GM18519 (cell line): Measurements from ENCODE around the gene VSTM4.
A peak's percentile ranks its signal among the peaks of the same experiment; 100 is the strongest.

ENCODE experiments used
- ATAC-seq: cut with Tn5 transposase; IDR thresholded peaks from one replicate; pipeline ENCODE4 v1.9.1; 2021; ENCODE audit warnings: mild to moderate bottlenecking, moderate library complexity; ENCODE audit not compliant: unreplicated experiment, low FRiP score

The VSTM4 gene

DNA sequence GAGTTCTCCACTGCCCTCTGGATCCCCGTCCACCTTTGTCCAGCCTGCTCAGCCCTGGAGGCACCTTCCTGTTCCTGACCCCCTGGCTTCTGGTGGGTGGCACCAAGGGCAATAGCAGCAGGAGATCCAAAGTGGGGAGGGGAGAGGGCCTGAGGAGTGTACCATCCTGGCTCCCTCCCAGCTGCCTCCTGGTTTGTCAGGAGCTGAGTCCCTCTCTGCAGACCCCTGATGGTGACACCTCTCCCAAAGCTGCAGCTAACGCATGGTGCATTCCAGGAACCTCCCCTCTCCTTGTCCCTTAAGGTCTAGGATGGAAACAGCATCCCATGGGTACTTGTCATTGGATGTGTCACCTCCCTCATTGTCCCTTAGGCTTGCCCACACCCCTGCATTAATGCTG, 39.6 kb downstream of the VSTM4 start:
- ATAC-seq, result no peak

DNA sequence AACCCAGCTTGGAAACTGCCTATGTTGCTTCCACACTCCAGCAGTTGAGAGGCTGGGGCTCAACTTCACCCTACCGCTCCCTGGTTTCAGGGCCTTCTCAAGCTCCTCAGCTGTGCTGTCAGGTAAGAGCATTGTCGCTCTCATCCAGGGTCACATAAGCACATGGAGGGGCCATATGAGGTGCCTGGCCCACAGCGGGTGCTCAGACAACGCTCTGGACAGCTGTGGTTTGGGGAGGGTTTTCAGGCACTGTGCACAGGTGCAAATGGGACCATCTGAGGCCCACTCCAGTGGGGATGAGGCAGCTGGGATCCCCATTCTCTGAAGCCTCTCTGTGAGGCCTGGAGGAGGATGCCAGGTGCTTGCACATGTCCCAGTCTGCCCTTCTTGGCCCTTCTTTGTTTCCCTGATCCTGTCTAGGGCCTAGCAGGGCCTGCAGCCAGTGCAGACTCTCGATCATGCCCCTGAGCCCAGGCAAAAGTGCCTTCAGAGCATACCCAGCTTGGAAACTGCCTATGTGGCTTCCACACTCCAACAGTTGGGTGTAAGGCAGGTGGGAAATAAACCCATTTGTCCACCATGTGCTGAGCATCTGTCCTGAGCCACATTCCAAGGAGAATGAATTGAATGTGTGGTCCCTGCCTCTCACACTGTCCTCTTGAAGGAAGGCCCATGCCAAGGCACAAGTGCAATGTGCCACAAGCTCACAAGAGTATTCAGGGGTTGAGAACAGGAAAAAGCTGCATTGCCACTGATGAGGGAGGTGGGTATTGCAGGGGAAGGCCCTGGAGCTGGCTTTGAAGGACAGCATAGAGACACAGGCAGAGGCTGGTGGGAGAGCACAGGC, 40.3 kb downstream of the VSTM4 start:
- ATAC-seq, result no peak

DNA sequence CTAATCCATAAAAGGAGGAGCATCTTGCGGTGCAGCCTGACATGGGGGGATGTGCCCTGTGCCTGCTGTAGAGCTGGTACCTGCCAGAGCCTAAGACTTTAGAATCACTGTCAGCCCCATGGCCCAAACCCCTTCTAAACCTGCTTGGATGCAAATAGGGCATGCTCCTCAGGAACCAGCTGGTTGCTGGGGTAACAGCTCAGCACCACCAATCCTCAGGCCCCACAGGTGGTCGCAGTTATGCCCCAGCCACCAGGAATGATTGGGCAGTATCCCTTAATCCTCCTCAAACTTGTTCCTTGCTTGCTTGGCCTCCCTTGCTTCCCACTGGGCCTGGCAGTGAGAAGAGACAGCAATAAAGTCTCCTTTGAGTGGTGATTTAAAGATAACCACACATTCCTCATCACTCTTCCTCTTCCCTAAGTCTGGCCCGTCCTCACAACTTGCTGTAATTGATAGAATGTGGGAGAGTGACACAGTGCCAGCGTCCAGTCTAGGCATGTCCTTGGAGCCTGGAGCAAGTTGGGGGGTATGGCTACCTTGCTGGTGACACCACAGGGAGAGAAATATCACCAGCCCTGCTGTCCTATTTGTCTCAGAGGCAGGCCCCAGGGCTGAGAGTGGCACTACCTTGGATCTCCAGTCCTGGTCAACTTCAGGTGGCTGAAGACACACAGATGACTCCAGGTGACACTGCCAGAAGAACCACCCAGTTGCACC, 43.0 kb downstream of the VSTM4 start:
- ATAC-seq, result no peak

DNA sequence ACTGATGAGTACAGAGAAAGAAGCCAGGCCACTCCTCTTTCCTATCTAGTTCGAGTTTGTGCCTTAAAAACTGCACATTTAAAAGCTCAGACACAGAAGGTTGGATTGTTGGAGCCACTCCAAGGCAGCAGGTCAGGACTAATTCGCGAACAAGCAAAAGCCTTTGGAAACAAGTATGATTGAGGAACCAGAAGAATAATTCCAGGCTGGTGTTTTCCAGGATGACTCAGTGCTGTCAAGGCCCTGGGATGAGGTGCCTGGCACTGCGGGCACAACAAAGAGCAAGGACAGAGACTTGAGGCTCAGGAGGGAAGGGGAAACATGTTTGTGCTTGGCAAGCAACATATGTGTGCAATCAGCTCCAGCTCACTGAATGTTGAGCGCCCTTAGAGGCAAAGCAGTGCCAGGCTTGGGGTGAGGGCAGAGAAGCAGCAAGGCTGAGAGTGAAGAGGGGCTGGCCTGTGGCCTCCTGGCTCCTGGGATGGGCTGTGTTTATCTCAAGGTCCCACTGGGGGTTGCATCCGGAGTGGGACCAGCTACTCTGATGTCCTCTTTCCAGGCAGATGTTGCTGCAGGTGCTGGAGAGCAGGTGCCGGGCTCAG, 44.1 kb downstream of the VSTM4 start:
- ATAC-seq, result no peak

DNA sequence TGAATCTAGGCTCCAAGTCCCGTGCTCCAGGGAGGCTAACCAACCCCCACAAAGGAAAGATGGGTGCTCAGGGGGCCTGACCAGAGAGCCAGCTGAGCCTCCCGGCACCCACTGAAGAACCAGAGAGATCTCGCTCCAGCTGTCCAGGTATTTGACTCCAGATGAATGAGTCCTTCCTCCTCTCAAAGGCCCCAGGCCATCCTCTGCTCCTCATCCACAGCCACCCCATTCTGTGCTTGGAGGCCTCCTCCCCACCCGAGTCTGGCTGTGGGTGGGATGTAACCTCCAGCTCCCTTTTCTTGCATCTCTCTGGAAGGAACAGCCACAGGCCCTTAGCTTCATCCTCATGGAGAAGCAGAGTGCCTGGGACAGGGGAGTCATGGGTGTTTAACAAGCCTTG, 44.6 kb downstream of the VSTM4 start:
- ATAC-seq, result no peak

DNA sequence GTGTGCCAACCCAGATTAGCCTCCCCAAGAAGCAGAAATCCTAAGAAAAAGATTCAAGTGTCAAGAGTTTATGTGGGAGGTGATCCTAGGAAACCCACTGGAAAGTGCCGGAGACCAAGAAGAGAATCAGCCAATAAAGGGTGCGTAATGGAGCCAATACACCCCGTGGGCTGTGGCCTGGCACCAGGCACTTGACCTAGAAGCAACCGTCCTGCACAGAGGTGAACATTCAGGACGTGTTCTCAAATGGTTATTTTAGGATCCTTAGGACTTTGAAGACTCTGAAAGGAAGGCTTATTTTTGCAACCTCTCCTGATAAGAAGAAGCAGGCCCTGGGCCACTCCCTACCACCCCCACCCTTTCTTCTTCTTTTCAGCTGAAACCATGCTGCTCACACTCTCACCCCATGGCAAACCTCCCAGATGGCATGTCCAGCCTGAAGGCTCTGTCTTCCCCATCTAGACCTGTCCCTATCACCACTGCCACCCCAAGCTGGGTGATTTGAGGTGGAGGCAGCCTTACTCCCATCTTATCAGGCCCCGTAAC, 46.6 kb downstream of the VSTM4 start:
- ATAC-seq, result no peak

DNA sequence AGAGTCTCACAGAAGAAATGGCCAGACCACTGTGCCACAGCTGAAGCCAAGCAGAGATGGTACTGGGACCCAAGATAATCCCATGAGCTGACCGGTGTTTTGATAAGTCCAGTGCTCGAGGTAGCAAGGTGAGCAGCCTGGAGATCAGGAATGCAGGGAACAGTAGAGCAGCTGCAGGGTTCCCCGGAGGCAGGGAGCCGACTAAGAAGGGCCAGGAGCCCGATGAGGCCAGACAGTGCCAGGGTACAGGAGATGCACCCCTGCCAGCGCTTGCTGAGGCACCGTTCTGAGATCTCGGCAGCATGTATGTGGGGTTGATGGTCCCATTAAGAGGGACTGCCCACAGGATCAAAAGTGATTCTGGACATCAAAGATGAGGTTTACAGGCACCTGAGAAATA, 47.1 kb downstream of the VSTM4 start:
- no peak for ATAC-seq

DNA sequence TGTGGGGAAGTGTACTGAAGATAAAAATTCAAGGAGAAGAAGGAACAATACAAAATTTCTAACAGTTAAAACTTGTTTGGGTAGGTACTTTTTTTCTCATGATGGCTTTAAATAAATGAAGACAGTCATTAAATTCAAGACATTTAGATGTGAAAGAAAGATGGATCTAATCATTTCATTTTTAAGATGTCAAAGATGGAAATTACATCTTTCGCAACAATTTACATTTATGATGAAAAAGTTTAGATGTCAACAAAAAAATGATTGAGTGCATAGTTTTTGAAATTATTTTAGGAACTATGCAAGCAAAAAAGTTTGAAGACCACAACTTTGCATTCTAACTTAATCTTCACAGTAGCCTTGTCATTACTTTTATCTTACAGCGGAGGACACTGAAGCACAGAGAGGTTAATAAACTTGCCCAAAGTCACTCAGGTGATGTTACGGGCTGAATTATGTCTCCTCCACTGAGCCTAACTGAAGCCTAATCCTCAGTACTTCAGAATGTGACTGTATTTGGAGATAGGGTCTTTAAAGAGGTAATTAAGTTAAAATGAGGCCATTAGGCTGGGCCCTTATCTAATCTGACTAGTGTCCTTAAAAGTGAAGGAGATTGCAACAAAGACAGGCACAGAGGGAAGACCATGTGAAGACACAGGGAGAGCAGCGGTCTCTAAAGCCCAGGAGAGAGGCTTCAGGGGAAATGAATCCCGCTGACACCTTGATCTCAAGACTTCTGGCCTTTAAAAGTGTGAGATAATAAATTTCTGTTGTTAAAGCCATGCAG, 48.2 kb downstream of the VSTM4 start:
- ATAC-seq, result no peak

DNA sequence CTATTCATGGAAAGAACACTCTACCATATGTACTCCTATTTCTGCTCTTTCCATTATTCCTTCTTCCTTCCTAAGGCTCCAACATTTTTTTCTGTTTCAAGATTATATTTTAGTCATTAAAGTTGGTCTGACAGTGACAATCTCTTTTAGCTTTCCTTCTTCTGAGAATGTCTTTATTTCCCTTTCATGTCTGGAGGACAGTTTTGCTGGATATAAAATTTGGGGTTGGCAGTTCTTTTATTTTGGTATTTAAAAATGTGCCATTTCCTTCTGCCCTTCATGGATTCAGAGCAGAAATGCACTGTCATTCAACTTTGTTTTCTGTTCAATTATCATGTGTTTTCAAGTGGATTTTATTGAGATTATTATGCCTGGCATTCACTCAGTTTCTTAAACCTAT, 53.1 kb downstream of the VSTM4 start:
- ATAC-seq, result no peak

DNA sequence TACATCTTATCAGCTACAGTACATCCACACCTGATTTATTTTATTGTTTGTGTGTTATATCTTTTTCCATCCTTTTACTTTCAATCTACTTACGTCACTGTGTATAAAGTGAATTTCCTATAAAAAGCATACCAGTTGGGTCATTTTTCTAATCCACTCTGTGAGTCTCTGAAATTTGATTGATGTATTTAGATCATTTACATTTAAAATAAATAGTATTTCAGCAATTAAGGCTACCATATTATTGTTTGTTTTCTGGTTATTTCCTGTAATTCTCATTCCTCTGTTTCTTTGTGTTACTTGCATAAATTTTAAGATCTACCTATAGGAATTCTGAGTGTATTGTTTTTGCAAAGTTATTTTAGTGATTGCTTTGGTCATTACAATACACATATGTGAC, 53.7 kb downstream of the VSTM4 start:
- ATAC-seq, result no peak

DNA sequence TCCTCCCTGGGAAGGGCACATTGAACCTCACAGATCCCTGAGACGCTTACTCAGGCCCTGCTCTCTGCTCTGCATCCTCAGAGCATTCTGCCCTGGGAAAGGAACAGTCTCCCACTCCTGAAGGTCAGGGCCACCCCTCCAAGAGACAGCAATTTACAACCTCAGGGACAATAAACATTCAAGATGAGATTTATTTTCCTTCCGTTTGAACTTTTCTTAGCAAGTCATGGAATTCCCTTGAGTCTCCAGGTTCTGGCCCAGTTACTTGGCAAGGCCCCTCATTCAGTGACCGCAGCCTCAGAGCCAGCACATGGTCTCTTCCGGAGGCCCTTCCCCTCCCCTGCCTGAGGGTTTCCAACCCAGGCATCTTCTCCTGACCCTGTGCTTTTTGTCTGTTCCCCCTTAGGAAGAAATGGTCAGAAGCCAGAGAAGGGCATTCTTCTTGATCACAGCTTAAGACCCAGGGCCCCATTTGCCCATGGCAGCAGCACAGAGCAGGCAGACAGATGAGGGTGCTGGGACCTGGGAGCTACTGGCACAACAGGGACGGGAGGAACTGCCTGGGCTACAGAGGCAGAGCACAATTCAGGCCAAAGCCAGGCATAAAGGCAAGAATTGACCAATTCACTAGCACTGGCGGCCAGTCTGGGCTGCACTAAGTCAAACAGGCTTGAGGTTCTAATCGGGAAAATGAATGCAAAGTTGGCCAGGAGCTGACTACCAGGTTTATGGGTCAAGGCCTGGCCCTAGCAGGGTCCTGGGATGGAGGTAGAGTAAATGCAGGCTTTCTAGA, 56.7 kb downstream of the VSTM4 start:
- no peak for ATAC-seq

DNA sequence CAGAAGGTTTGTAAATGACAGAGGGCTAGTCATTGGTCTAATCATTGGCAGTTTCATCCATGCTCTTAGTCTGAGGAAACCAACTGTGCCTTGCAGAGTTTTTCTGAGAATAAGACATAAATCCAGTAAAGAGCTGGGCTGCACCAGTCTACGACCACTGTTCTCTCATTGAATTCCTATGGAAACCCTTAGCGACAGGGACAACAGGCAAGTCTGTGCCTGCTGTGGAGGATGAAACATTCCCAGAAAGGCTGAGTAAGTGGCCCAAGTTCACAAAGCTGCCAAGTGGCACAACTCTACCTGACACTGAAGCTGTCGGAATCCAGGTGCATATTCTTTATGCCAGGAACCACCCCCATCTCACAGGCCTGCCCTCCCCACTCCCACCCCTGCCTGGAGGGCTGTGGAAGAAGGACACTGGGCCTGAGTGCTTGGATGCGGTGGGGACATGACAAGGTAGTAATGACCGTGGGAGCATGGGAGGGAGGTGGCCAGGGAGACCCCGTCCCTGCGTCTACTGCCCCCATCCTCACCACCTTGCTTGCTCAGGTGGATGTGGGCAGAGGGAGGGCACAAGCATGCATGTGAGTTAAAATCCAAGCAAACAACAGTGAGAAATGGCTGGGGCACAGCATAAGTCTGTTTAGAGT, 58.0 kb downstream of the VSTM4 start:
- ATAC-seq, result no peak

DNA sequence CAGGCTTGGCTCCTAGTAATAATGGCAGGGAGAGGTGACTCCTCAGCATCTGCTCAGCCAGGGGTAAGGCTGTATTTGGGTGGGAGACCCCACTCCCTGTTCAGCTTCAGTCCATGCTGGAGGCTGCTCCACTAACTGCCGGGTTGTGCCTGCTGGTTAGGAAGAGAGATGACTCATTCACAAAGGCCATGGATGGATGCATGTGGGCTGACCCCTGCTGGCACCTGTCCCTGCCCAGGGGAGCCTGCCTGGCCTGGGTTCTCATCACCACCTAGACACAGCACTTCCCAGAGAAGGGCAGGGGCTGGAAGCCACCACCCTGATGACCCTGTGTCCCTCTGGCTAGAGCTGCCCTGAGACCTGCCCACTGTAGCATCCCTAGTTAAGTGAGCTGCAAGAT, 59.0 kb downstream of the VSTM4 start:
- ATAC-seq, result no peak

DNA sequence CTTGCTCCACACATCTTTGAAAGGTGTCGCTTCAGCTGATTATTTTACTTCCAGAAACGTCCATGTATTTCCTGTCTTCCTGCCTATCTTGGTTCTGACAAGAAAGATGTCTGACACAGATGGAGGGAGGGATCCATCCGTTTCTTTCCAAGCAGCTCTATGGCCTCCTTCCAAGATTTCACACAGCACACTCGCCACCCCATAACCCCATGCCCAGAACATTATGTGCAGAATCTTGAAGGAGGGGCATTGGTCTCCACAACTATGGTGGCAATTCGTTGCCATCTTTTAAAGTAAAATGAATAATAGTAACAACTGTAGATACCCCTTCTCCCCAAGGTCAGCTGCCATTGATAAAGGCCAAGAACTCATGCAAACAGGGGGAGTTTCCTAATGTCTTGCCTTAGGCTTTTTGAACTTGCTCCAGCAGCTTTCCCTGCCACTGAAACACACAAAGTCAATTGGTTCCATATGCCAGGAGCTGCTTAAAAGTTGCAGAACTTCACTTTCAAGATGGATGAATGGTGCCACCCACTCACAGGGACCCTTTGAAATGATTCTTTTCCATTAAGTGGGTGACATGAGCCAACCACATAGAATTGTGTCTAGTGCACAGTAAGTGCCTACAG, 60.0 kb downstream of the VSTM4 start:
- ATAC-seq, result no peak

DNA sequence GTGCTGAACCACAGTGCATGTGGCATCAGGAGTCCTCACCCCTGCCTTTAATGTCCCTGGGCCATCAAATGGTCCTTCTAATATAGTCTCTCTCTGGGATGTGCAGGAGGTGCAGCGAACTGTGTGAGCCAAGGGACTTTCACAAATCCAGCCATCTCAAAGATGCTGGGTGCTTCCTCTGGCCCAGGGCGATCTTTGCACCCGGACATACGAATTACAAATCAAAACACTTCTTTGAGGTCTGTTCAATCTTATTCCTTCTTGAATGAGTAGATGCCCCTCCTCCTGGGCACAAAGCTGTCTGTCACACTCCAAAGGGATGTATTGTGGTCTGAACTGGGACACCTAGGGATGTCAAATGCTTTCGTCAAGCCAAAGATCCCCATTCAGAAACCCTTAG, 60.6 kb downstream of the VSTM4 start:
- no peak for ATAC-seq

DNA sequence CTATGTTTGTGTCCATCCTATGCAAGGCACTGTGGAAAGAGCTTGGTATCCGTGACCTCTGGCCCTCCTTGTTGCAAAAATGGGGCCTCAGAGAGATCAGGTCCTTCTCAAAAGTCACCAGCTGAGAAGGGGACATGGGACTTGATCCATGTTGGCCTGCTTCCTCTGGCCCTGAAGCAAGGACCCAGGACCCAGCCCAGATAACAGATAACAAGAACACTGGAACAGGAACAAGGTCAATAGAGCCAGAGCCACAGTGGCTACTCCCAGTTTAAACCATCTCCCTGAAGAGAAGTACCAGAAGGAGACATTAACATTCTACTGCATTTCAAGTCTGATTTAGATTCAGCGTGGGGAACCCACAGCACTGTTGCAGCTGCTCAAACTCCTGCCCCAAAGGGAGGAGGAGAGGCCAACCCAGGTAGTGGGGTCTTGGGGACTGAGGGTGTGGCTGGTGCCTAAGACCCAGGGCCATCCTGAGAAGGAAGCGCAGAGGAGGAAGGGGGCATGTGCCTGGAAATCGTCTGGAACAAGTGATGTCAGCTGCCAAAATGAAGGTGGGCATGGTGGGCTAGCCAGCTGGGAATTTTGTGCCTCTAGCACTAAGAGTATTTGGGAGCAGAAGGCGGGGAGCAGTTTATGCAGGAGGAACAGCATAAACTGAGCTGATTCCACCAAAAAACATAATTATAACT, 61.2 kb downstream of the VSTM4 start:
- ATAC-seq, result no peak

DNA sequence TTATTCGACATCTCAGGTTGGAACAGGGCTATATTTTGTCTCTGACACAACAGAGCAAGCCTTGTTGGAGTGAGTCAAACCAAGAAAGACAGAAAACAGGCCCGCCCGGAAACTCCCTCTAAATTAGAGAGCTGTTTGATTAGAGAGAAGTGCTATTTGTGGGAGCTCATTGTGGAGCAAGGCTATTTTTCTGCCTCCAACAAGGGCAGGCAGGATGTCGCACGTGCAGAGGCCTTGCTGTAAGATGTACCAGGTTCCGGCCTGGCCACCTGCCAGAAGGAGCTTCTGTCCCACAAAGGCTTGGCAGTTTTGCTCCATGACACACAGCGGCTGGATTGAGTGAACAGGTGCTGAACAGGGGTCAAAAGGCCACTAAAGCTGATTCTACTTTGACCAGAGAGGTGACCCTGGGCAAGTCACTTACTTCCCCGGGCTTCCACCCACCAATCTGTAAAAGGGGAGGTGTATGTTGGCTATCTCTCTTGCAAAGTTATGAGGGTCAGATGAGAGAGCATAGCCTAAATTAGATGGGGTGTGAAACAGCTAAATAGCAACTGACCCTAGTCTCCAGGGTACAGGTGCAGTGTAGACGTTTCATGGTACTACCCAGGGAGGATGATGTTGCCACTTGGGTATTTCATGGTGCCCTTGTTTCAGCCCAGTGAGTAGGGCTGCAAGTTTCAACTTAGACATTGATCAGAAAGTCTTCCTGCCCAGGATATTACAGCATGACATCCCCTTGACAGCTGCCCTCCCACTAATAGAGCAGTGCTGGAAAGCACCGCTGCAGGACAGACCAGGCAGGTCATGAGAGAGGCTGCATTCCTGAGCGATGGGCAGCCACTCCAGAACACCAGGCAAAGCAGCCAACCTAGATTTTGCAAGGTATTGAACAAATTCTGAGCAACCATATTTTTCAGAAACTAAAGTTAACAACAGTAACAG, 62.0 kb downstream of the VSTM4 start:
- ATAC-seq, result peak; percentile 74
